ENCODE measurements around the gene GNG7.
"Not testable (repeated sequence)": the region's sequence is repeated elsewhere in the genome, so short reads cannot be mapped to it uniquely, and the experiment has no call there.

DNA sequence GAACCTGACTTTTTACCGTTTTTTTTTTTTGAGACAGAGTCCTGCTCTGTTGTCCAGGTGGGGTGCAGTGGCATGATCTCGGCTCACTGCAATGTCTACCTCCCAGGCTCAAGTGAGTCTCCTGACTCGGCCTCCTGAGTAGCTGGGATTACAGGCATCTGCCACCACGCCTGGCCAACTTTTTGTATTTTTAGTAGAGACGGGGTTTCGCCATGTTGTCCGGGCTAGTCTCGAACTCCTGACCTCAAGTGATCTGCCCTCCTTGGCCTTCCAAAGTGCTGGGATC is 232.6 kb downstream of the GNG7 start:
- TF ChIP-seq, protein P1, sequence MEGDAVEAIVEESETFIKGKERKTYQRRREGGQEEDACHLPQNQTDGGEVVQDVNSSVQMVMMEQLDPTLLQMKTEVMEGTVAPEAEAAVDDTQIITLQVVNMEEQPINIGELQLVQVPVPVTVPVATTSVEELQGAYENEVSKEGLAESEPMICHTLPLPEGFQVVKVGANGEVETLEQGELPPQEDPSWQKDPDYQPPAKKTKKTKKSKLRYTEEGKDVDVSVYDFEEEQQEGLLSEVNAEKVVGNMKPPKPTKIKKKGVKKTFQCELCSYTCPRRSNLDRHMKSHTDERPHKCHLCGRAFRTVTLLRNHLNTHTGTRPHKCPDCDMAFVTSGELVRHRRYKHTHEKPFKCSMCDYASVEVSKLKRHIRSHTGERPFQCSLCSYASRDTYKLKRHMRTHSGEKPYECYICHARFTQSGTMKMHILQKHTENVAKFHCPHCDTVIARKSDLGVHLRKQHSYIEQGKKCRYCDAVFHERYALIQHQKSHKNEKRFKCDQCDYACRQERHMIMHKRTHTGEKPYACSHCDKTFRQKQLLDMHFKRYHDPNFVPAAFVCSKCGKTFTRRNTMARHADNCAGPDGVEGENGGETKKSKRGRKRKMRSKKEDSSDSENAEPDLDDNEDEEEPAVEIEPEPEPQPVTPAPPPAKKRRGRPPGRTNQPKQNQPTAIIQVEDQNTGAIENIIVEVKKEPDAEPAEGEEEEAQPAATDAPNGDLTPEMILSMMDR (IDR thresholded peaks at IDR 0.05): not testable (repeated sequence)
- TF ChIP-seq POLR2A (IDR thresholded peaks at IDR 0.05): not testable (repeated sequence)

All from testis (tissue), 2 donors.